GM12801 (cell line): ENCODE results near the gene ROBO1.

Source experiments
- TF ChIP-seq, protein P1 (sequence below): IDR thresholded peaks from one replicate; pipeline ENCODE4 v1.5.1; 2011; ENCODE audit warnings: control low read depth; ENCODE audit not compliant: insufficient read length; ENCODE audit errors: extremely low read depth

The ROBO1 gene

GRCh38 chr3:79361748-79362378 lies 405.9 kb downstream of the ROBO1 start:
- TF ChIP-seq, protein P1, sequence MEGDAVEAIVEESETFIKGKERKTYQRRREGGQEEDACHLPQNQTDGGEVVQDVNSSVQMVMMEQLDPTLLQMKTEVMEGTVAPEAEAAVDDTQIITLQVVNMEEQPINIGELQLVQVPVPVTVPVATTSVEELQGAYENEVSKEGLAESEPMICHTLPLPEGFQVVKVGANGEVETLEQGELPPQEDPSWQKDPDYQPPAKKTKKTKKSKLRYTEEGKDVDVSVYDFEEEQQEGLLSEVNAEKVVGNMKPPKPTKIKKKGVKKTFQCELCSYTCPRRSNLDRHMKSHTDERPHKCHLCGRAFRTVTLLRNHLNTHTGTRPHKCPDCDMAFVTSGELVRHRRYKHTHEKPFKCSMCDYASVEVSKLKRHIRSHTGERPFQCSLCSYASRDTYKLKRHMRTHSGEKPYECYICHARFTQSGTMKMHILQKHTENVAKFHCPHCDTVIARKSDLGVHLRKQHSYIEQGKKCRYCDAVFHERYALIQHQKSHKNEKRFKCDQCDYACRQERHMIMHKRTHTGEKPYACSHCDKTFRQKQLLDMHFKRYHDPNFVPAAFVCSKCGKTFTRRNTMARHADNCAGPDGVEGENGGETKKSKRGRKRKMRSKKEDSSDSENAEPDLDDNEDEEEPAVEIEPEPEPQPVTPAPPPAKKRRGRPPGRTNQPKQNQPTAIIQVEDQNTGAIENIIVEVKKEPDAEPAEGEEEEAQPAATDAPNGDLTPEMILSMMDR: no peak

- TF ChIP-seq, protein P1: no peak
These were observed 409.5 kb downstream of the ROBO1 start for GRCh38 chr3:79358327-79358726.

DNA sequence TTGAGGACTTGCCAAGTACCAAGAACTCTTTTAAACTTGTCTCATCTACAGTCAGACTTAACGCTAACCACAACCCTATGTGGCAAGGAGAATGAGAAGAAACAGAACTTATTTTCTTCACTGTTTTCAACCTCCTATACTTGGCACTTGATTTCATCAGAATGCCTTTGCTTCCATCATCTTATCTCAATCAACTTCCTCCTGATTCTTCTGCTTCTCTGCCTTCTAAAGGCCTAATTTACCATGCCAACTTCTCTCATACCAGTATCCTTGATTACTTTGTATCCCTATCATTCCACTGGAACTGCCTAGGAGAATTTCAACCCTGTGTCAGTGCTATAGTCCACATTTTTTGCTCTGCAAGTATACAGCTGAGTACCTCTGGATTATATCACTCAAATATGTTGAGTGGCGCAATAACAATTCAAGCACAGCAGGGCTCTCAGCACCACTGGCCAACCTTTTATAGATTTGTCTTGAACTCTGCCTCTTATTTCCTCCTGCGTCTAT lies 413.6 kb downstream of the ROBO1 start:
- TF ChIP-seq, protein P1: no peak

GRCh38 chr3:79351699-79352098 lies 416.1 kb downstream of the ROBO1 start:
- TF ChIP-seq, protein P1: no peak

DNA sequence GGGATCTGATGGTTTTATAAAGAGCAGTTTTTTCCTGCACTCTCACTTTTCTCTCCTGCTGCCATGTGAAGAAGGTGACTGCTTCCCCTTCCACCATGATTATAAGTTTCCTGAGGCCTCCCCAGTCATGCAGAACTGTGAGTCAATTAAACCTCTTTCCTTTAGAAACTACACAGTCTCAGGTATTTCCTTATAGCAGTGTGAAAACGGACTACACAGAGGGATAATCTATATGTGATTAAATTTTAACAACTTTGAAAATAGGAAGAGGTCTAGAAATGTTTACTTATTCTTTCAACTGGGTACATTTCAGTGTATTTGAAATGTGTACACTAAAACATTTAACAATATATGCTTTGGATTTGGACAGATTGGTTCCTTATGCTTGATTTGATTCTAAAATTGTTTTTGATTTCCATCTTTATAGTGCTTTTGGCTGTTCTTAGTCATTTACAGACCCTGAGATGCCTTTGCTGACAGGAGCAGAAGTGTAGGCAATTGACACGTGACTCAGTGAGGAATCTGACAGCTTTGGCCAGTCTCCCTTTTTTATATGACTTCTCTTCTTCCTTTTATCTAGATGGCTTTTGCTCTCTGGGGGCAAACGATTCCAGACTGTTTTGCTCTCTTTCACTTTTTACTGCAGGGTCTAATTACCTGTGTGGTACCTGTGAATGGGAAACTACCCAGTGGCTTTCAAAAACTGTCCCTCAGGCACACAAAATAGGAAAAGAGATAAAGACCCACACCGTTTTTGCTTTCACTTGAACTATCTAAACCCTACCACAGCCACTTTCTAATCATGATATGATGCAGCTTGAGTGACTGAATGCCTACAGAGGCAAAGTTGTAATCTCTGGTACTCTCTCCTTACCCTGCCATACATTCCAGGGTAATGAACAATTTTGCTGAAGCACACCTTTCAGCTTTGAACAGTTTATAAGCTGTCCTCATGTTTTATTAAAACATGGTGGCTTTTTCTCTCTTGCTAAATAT lies 422.6 kb downstream of the ROBO1 start:
- TF ChIP-seq, protein P1: no peak

DNA sequence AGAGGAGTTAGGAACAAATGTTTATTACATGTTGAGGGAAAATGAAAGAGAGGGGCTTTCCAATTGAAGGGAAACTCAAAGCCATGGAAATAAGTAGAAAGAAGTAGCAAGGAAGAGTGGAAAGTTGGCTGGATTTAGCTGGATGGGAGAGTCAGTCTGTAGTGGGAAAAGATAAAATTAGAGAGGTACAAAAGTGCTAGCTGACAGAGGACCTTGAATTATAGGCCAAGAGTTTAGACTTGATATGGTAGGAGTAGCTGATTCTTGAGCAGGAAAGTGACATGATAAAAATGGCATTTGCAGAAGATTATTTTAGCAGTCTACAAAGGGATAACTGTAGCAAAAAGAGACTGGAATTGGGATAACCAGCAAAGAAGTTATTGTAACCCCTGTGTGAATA lies 425.8 kb downstream of the ROBO1 start:
- TF ChIP-seq, protein P1: no peak

- TF ChIP-seq, protein P1: no peak
These were observed 428.0 kb downstream of the ROBO1 start for GRCh38 chr3:79339846-79340245.
